GM19035 (cell line): ENCODE data around the gene GPSM3.
"Not testable (repeated sequence)": the region's sequence is repeated elsewhere in the genome, so short reads cannot be mapped to it uniquely, and the experiment has no call there.

Source experiments
- ATAC-seq: cut with Tn5 transposase; IDR thresholded peaks from one replicate; pipeline ENCODE4 v1.9.1; 2021; ENCODE audit not compliant: unreplicated experiment

Gene GPSM3

DNA sequence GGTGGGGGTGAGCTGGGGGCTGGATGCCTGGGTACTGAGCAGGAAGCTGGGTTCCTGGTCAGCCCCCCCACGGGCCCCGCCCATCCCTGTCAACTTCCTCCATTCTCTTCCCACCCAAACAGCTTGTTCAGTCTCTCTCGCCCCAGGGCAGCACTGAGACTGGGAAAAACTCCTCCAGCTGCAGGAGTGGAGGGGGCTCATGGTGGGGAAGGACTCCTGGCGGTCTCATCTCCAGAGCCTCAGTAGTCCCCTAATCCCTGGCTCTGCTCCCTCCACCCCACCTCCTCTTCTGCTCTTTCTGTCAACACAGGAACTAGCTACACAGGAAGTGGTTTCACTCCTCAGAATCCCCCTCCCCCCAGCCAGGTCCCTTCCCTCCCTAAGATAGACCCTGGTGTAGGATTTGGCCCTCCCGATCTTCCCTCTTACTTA lies at the start of gene GPSM3:
TSS of gene GPSM3 (minus strand) at position 36 of the 432 bp plus-strand sequence. CDS start 130 bp downstream, outside the sequence.
- ATAC-seq, result no peak

- ATAC-seq, result no peak
Measured at GRCh38 chr6:32240686-32241085, 48.2 kb upstream of the GPSM3 start.

DNA sequence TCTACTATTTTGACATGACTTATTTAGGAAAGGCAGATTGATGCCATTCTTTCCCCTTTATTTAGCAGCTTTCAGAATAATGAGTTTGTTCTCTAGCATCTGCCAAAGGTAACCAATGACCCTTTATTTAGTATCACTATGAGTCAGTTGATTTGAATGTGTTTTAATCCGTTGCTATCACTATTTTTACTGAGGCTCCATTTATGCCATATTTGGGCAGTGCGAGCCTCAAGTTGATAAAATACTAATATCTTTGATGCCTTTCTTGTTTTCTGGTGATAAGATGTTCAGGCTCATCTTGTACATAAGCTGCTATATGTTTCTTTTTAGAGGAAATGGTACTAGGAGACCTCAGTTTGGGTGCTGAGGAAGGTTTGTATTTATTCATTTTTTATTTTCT lies 47.0 kb upstream of the GPSM3 start:
- ATAC-seq, result no peak

GRCh38 chr6:32234934-32235333 lies 42.5 kb upstream of the GPSM3 start:
- no peak for ATAC-seq

DNA sequence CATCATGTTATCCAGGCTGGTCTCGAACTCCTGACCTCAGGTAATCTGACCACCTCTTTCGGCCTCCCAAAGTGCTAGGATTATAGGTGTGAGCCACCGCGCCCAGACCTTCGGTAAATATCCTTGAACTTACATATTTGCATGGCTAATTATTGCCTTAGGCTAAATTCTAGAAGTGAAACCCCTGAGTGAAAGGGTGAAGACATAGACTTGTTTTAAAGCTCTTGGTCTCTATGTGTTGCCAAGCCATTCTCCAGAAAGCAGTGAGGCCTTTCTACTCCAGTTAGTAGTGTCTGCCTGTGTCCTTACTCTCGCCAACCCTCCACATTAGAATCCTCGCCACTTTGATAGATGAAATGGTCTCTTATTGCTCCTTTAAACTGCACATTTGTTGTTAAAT lies 34.0 kb upstream of the GPSM3 start:
- no peak for ATAC-seq

DNA sequence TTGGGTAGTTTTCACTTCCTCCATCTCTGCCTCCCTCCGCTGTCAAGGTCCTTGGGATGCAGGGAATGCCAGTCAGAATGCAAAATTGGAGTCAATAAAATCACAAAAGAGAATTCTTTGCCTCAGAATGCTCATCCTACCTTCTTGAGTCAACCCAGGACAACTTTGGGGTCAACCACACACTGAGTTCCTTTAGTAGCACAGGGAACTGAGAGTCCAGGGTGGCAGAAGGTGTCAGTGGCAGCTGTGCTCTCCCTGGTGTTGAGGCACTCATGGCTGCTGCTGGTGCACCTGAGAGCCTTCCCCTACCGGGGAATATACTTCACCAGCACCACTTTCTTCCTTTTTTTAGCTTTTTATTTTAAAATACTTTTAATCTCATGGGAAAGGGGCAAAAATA lies 32.3 kb upstream of the GPSM3 start:
- no peak for ATAC-seq

- no peak for ATAC-seq
Measured at GRCh38 chr6:32223258-32224235, 31.1 kb upstream of the GPSM3 start, which contains the start of gene NOTCH4. Gene NOTCH4 (minus strand): TSS chr6:32224067. CDS start chr6:32223928, 139 bp downstream.

GRCh38 chr6:32222333-32223230 lies 30.1 kb upstream of the GPSM3 start:
- no peak for ATAC-seq

DNA sequence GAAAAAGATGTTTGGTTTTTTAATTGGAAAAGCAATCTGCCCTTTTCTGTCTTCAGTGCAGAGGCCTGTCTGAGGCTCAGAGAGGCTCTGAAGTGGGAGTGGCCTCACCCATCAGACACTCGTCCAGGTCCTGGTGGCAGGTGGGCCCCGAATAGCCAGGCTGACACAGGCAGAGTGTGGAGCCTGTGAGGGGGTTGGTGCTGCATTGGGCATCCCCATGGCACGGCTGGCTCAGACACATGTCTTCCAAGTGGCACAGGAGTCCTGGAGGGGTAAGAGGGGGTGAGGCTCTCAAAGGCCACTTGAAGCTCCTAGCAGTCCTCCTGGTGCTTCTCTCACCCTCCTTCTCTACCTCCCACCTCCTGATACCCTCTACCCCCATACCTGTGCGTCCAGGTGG lies 27.6 kb upstream of the GPSM3 start:
- ATAC-seq, result no peak

GRCh38 chr6:32218167-32218566 lies 25.7 kb upstream of the GPSM3 start:
- ATAC-seq, result no peak

DNA sequence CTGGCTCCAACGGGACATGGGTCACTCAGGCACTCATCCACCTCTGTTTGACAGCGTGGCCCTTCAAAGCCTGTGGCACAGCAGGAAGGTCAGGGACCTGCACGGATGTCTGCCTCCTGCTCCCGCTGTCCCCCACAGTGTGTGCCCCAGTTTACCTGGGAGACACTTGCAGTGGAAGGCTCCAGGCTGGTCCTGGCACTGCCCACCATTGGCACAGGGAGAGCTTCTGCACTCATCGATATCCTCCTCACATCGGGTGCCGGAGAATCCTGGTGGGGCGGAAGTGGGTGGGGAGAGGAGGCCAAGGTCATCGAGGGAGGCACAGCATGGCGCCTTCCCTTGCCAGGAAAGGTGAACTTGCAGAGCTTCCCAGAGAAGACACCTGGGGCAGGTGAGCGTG lies 24.6 kb upstream of the GPSM3 start:
- ATAC-seq, result no peak

DNA sequence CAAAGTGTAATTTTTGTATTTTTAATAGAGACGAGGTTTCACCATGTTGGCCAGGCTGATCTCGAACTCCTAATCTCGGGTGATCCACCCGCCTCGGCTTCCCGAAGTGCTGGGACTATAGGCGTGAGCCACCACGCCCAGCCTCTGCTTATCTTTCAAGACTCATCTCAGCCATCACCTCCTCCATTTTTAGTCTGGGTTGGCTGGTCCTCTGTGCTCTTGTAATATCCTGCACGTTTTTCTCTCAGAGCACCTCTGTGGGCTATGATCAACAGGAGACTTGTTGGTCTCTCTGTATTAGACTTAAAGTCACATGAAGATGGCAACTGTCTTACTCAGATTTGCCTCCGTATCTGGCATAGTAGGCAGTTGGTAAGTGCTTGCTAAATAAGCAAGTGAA lies 23.8 kb upstream of the GPSM3 start:
- ATAC-seq, result no peak

GRCh38 chr6:32215617-32216016 lies 23.2 kb upstream of the GPSM3 start:
- ATAC-seq, result no peak

GRCh38 chr6:32214126-32214525 lies 21.7 kb upstream of the GPSM3 start:
- no peak for ATAC-seq

DNA sequence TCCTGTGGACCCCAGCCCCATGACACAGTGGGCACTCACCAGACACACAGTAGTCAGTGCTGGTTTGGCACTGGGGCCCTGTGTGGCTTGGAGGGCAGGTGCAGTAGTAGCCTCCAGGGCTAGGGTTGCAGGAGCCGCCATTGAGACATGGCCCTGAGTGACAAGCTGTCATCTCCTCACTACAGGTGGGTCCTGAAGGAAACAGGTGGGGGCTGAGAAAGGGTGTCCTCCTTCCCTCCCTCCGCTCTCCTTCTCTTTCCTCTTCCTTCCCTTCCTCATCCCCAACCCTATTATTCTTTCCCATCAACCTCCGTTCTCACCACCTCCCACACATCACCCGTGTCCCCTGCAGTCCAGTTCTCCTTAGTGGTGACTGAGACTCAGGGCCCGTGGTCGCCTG lies 21.2 kb upstream of the GPSM3 start:
- ATAC-seq, result no peak

GRCh38 chr6:32212076-32212760 lies 19.8 kb upstream of the GPSM3 start:
- no peak for ATAC-seq

DNA sequence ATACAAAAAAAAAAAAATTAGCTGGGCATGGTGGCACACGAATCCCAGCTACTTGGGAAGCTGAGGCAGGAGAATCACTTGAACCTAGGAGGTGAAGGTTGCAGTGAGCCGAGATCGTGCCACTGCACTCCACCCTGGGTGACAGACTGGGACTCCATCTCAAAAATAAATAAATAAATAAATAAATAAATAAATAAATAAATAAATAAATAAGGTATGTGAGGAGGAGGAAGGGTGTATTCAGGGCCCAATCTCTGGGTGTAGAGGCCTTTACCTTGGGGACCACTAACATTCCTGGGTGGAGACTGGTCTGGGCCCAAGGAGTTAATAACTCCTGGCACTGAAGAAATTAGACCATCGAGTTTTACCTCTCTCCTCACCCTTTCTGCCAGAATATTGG lies 19.0 kb upstream of the GPSM3 start:
- not testable (repeated sequence) for ATAC-seq

GRCh38 chr6:32210191-32210601 lies 17.8 kb upstream of the GPSM3 start:
- no peak for ATAC-seq

DNA sequence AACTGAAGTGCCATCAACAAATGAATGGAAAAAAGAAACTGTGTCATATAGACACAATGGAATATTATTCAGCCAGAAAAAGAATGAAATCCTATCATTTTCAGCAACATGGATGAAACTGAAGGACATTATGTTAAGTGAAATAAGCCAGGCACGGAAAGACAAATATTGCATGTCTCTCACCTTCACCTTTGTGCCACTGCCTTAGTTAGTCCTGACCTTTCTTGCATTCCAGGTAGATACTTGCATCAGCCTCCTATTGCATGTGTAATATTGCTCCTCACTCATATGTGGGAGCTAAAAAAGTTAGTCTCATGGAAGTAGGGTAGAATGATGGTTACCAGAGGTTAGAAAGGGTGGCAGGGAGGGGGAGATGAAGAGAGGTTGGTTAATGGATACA lies 16.6 kb upstream of the GPSM3 start:
- ATAC-seq, result no peak

GRCh38 chr6:32204268-32204715 lies 11.8 kb upstream of the GPSM3 start:
- no peak for ATAC-seq
